Thyroid gland (tissue), 4 donors: ENCODE results near the gene INO80C. TPM values are rescaled to one million over a fixed set of nuclear protein-coding genes. Genes with fewer than 3 reads are reported as not detected.

Source experiments
- DNase-seq, 2 donors: peaks; one replicate each; pipeline ENCODE4 v3.0.0-alpha.2; 2019
- H3K27ac ChIP-seq, 3 donors: fragments of 200-600 bp; sonication (generic); 1 replicate in 2 of 3; 2 replicates in 1 of 3; pipeline ENCODE4 v1.5.1; 2016 to 2019; ENCODE audit warnings: mild to moderate bottlenecking in 1 of 3, moderate library complexity in 1 of 3
- H3K27me3 ChIP-seq: fragments of 200-600 bp; sonication (generic); one replicate; pipeline ENCODE4 v1.5.1; 2019
- H3K36me3 ChIP-seq, 2 donors: fragments of 200-600 bp; sonication (generic); one replicate each; pipeline ENCODE4 v1.5.1; 2016 to 2019
- H3K4me1 ChIP-seq, 2 donors: fragments of 200-600 bp; sonication (generic); one replicate each; pipeline ENCODE4 v1.5.1; 2017 to 2019
- H3K4me3 ChIP-seq, 3 donors: fragments of 200-600 bp; sonication (generic); replicated peaks in 1 of 3; 1 replicate in 2 of 3; 2 replicates in 1 of 3; pipeline ENCODE4 v1.5.1; 2016; ENCODE audit warnings: mild to moderate bottlenecking in 1 of 3
- H3K9me3 ChIP-seq: fragments of 200-600 bp; sonication (generic); one replicate; pipeline ENCODE4 v1.5.1; 2017
- POLR2A ChIP-seq, 2 donors: fragments of 450-650 bp; IDR thresholded peaks; one replicate each; pipeline ENCODE4 v1.6.1; 2017; ENCODE audit warnings: antibody characterized with exemption in 2 of 2, mild to moderate bottlenecking in 2 of 2, moderate library complexity in 1 of 2
- WGBS, 2 donors: methylation state at CpG; one replicate each; pipeline ENCODE4 v1.1.5; 2017; 5-methylcytosine and 5-hydroxymethylcytosine counted together
- intact Hi-C: fragments of 100-400 bp; cut with DNase I; formaldehyde crosslinking; loops from one replicate; pipeline ENCODE4 v1.15.1; 2023
- total RNA-seq, 4 donors: library from RNA; depleted of rRNA; stranded (reverse); fragments of >200 nt; gene quantifications; one replicate each; pipeline ENCODE4 v1.2.3, GENCODE V29; 2016
- TF ChIP-seq, protein P1 (sequence below), 6 experiments: fragments of 200-600 bp in 3 of 6; fragments of 450-650 bp in 3 of 6; sonication (generic) in 3 of 6; IDR thresholded peaks; one replicate each; pipeline ENCODE4 v1.5.1; 2016 to 2019; ENCODE audit warnings: antibody characterized with exemption in 6 of 6, mild to moderate bottlenecking in 2 of 6, inconsistent platforms in 1 of 6, moderate library complexity in 1 of 6

The INO80C gene
- total RNA-seq, 4 donors from 2014 or later, result 5.1 to 19.3 (median 8.2) TPM

DNA sequence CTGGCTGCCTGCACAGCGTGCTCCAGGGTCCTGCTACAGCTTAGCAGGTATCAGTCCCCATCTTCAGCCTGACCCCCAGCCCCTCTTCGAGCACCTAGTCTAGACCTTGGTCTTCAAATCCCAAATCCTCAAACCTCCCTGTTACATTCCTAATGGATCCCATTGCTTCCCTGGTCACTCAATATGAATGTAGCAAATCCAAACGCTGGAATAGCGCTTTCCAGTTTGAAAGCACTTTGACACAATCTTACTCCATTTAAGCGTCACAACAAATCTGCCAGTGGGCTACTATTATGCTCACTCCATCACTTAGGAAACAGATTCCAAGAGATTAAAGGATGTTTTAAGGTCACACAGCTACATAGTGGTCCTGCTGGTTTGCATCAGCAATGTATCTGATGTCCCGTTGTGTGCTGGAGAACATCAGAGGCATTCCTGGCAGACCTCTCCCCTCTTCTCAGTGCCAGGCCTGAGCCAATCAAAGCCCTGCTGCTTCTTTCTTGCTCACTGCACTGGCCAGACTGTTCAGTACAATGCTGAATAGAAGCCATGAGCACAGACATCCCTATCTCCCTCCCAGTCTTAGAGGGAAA lies 11.1 kb upstream of the INO80C start:
- 79 to 80% methylated on average over 6 of the region's 6 CpGs for WGBS, 2 donors
- H3K9me3 ChIP-seq, result no peaks in the 10 kb centered on the region
- H3K4me3 ChIP-seq, result no peak overlapping the region
- H3K27ac ChIP-seq, result no peak overlapping the region
- H3K36me3 ChIP-seq, result no peaks in the 10 kb centered on the region
- intact Hi-C loops, result no loop called here
- no peak for TF ChIP-seq POLR2A (IDR thresholded peaks at IDR 0.05)
- TF ChIP-seq, protein P1, sequence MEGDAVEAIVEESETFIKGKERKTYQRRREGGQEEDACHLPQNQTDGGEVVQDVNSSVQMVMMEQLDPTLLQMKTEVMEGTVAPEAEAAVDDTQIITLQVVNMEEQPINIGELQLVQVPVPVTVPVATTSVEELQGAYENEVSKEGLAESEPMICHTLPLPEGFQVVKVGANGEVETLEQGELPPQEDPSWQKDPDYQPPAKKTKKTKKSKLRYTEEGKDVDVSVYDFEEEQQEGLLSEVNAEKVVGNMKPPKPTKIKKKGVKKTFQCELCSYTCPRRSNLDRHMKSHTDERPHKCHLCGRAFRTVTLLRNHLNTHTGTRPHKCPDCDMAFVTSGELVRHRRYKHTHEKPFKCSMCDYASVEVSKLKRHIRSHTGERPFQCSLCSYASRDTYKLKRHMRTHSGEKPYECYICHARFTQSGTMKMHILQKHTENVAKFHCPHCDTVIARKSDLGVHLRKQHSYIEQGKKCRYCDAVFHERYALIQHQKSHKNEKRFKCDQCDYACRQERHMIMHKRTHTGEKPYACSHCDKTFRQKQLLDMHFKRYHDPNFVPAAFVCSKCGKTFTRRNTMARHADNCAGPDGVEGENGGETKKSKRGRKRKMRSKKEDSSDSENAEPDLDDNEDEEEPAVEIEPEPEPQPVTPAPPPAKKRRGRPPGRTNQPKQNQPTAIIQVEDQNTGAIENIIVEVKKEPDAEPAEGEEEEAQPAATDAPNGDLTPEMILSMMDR (IDR thresholded peaks at IDR 0.05), result no peak
- H3K4me1 ChIP-seq, result peaks cover 7 to 10% of the 10 kb centered on the region in 2 donors
- H3K27me3 ChIP-seq, result no peaks in the 10 kb centered on the region
- no peak for DNase-seq

DNA sequence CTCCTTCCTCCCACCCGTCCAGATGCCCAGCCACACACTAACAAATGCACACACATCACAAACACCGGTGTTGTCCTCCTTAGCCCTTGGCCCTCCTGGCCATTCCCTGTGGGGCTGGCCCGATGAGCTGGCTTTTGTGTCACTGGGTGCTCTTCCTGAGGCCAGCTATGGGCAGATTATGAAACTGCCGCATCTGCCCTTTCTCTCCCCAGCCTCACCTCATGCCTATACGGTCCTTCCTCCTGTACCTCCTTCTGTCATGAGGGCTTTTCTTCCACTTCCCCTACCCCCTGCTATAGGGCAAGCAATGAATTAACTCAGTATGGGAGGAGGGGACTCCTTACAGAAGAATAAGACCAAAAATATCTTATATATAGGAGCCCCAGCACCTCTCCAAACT lies 10.3 kb upstream of the INO80C start:
- no peak for TF ChIP-seq POLR2A (IDR thresholded peaks at IDR 0.05)
- TF ChIP-seq, protein P1 (IDR thresholded peaks at IDR 0.05), result no peak
- DNase-seq, result no peak
- Histone ChIP-seq H3K4me1 (peaks cover under 1 to 4% of the 10 kb centered on the region in 2 donors), H3K36me3 (no peaks in the 10 kb centered on the region), H3K27ac (no peak overlapping the region), H3K9me3 (no peaks in the 10 kb centered on the region), H3K27me3 (no peaks in the 10 kb centered on the region), H3K4me3 (no peak overlapping the region)
- 81 to 87% methylated on average over 5 of the region's 5 CpGs for WGBS, 2 donors
- intact Hi-C loops, result no loop called here

DNA sequence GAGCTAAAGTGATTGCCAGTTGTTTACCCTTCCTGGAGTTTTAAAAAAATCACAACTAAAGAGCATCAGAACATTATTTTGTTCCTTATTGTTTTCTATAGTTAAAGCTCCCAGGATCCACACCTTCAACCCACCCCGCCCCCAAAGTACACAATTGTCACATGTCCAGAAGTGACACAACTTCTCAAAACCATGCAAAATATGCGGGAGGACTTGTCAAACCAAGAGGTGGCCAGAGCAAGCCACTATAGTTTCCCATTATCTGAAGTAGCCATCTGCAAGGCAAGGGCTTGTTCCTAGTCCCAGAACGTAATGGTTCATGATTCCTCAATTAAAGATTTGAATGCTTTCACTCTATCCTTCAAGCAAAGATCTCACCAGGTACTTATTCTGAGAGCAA lies 9.9 kb upstream of the INO80C start:
- Histone ChIP-seq H3K4me1 (no peaks in the 10 kb centered on the region), H3K4me3 (no peak overlapping the region), H3K9me3 (no peaks in the 10 kb centered on the region), H3K27me3 (no peaks in the 10 kb centered on the region), H3K27ac (no peak overlapping the region), H3K36me3 (no peaks in the 10 kb centered on the region)
- intact Hi-C loops, result no loop called here
- TF ChIP-seq POLR2A (IDR thresholded peaks at IDR 0.05), result no peak
- DNase-seq, result no peak
- WGBS, 2 donors, result 77 to 81% methylated on average over 3 of the region's 3 CpGs

DNA sequence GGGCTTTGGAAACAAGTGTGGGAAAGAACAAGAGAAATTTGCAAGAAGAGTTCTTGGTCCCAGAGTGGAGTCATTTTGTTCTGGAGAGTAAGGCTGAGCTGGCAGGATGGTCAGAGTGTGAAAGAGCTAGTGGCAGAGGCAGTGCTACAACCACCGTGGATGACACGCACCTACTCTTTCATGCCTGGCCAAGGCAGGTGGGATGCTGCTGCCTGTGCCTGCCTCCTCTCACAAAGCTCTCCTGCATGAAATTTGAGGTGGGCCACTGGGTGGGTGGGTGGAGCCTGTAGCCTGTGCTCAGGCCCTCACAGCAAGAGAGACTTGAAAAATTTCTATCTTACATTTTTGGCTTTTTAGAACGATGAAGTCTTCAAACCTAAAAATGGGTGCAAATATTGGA lies 9.4 kb upstream of the INO80C start:
- no peak for DNase-seq
- intact Hi-C loops, result no loop called here
- Histone ChIP-seq H3K4me1 (no peaks in the 10 kb centered on the region), H3K4me3 (no peak overlapping the region), H3K27ac (no peak overlapping the region), H3K27me3 (no peaks in the 10 kb centered on the region), H3K9me3 (no peaks in the 10 kb centered on the region), H3K36me3 (no peaks in the 10 kb centered on the region)
- WGBS, 2 donors, result 68 to 74% methylated on average over 2 to 3 of the region's 3 CpGs
- TF ChIP-seq POLR2A (IDR thresholded peaks at IDR 0.05), result no peak
- TF ChIP-seq, protein P1 (IDR thresholded peaks at IDR 0.05), result no peak

DNA sequence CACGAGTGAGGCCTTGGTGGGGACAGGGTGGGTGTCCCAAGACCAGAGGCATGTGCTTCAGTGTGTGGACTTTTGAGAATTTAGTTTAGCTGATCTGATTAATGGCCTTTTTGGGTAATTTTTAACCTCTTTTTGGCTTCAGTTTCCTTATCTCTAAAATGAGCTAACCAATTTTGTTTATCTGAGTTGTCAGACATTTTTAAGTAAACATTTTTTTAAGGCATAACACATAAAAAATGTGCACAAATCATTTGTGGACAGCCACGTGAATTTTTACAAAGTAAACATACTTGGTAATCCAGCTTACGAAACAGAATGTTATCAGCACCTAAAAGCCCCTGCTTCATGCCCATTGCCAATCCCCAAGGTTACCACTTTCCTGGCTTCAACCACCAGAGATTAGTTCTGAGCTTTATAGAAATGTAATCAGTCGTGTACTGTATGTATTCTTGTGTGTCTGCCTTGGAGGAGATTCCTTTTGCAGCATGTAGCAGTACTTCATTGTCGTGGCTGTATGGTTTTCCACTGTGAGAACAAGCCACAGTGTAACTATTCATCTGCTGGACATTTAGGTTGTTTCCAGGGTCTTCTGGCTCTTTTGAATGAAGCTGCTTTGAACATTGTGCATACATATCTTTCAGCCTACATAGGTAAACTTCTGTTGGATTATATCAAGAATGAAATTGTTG lies 8.4 kb upstream of the INO80C start:
- Histone ChIP-seq H3K4me3 (no peak overlapping the region), H3K27me3 (no peaks in the 10 kb centered on the region), H3K4me1 (no peaks in the 10 kb centered on the region), H3K27ac (no peak overlapping the region), H3K9me3 (no peaks in the 10 kb centered on the region), H3K36me3 (no peaks in the 10 kb centered on the region)
- TF ChIP-seq, protein P1 (IDR thresholded peaks at IDR 0.05), result no peak
- no peak for TF ChIP-seq POLR2A (IDR thresholded peaks at IDR 0.05)
- intact Hi-C loops, result no loop called here
- DNase-seq, result no peak
- WGBS, 2 donors, result 76 to 78% methylated on average over 5 of the region's 5 CpGs
